ENCODE data around the gene TSPEAR.
"Not testable (repeated sequence)": the region's sequence is repeated elsewhere in the genome, so short reads cannot be mapped to it uniquely, and the experiment has no call there.

DNA sequence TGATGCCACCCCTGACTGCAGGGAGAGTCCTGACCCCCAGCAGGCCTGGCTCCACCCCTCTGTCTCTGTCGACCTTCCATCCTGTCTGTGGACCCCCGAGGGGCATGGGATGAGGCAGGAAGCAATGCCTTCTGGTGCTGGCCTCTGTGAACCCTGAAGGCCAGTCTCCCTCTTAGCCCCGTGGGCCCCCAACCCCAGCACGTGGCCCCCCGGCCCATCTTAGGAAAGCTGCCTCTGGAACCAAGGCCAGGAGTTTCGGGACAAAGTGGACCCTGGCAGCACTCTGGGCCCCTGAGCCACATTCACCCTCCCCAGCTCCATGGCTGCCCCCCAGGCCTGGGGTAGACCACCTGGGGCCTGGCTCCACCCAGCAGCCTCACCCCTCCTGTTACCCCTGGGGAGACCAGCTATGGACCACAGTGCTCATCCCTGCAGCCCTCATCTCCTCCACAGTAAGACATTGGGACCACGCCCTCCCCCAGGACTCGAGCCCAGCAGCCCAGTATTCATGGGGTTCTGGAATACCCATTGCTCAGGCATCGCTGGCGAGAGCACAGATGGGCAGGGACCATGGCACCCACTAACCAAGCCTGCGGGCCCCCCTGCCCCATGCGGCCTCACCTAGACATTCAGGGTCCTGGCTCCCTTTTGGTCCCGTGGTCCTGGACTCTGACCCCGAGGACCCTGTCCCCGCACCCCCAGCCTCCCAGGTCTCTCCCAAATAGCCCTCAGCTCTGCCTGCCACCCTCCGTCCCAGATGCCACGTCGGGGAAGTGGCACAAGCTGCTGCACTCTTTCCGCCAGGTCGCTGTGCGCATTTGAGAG, 72.7 kb downstream of the TSPEAR start:
- not testable (repeated sequence) for TF ChIP-seq POLR2A (IDR thresholded peaks at IDR 0.05)
- TF ChIP-seq, protein P1, sequence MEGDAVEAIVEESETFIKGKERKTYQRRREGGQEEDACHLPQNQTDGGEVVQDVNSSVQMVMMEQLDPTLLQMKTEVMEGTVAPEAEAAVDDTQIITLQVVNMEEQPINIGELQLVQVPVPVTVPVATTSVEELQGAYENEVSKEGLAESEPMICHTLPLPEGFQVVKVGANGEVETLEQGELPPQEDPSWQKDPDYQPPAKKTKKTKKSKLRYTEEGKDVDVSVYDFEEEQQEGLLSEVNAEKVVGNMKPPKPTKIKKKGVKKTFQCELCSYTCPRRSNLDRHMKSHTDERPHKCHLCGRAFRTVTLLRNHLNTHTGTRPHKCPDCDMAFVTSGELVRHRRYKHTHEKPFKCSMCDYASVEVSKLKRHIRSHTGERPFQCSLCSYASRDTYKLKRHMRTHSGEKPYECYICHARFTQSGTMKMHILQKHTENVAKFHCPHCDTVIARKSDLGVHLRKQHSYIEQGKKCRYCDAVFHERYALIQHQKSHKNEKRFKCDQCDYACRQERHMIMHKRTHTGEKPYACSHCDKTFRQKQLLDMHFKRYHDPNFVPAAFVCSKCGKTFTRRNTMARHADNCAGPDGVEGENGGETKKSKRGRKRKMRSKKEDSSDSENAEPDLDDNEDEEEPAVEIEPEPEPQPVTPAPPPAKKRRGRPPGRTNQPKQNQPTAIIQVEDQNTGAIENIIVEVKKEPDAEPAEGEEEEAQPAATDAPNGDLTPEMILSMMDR (IDR thresholded peaks at IDR 0.05), result not testable (repeated sequence)
